Suprapubic skin (tissue), 4 donors: Measurements from ENCODE around the gene PRDM5.
A peak's percentile ranks its signal among the peaks of the same experiment; 100 is the strongest.

Experiments
- EP300 ChIP-seq: sonication (generic); formaldehyde crosslinking; IDR thresholded peaks from one replicate; pipeline ENCODE4 v1.6.1; 2017; ENCODE audit warnings: antibody characterized with exemption
- POLR2A ChIP-seq, 2 donors: fragments of 450-650 bp; IDR thresholded peaks; one replicate each; pipeline ENCODE4 v1.6.1; 2017; ENCODE audit warnings: antibody characterized with exemption in 2 of 2, mild to moderate bottlenecking in 2 of 2, moderate library complexity in 2 of 2
- POLR2AphosphoS5 ChIP-seq, 3 donors: sonication (generic); formaldehyde crosslinking; IDR thresholded peaks; one replicate each; pipeline ENCODE4 v1.6.1; 2017; ENCODE audit warnings: antibody characterized with exemption in 3 of 3
- TF ChIP-seq, protein P1 (sequence below), 2 donors: fragments of 200-600 bp in 1 of 2; fragments of 450-650 bp in 1 of 2; sonication (generic) in 1 of 2; IDR thresholded peaks; one replicate each; pipeline ENCODE4 v1.5.1; 2016 to 2019; ENCODE audit warnings: antibody characterized with exemption in 2 of 2, mild to moderate bottlenecking in 1 of 2, moderate library complexity in 1 of 2

DNA sequence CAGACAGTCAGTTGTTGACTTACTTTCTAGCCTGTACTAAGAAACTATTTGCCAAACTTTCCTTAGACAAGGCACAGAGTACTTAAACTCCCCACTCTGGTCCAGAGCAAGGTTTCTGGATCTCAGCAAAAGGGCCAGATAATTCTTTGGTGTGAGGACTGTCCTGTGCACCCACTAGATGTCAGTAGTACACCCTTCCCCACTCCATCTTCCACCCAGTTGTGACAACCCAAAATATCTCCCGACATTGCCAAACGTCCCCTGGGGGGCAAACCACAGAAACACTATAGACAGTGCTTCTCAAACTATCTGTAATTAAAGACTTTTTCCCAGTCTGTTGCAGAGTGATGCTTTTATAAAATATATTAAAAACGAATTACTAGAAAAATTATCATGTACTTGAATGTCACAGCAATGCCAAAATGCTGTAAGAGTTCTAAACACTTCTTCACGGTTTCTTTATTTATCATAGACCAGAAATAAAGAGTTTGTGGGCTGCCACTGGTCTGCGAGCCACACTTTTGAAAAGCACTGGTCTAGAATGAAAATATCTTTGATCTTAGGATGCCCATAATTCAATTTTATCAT lies 203.5 kb downstream of the PRDM5 start:
- TF ChIP-seq, protein P1, sequence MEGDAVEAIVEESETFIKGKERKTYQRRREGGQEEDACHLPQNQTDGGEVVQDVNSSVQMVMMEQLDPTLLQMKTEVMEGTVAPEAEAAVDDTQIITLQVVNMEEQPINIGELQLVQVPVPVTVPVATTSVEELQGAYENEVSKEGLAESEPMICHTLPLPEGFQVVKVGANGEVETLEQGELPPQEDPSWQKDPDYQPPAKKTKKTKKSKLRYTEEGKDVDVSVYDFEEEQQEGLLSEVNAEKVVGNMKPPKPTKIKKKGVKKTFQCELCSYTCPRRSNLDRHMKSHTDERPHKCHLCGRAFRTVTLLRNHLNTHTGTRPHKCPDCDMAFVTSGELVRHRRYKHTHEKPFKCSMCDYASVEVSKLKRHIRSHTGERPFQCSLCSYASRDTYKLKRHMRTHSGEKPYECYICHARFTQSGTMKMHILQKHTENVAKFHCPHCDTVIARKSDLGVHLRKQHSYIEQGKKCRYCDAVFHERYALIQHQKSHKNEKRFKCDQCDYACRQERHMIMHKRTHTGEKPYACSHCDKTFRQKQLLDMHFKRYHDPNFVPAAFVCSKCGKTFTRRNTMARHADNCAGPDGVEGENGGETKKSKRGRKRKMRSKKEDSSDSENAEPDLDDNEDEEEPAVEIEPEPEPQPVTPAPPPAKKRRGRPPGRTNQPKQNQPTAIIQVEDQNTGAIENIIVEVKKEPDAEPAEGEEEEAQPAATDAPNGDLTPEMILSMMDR (IDR thresholded peaks at IDR 0.05), result peak; percentile 24 to 29
- no peak for TF ChIP-seq POLR2AphosphoS5 (IDR thresholded peaks at IDR 0.05)
- TF ChIP-seq EP300, result no peak
- no peak for TF ChIP-seq POLR2A (IDR thresholded peaks at IDR 0.05)
